Measurements from ENCODE around the gene COL6A1.

Gene COL6A1

DNA sequence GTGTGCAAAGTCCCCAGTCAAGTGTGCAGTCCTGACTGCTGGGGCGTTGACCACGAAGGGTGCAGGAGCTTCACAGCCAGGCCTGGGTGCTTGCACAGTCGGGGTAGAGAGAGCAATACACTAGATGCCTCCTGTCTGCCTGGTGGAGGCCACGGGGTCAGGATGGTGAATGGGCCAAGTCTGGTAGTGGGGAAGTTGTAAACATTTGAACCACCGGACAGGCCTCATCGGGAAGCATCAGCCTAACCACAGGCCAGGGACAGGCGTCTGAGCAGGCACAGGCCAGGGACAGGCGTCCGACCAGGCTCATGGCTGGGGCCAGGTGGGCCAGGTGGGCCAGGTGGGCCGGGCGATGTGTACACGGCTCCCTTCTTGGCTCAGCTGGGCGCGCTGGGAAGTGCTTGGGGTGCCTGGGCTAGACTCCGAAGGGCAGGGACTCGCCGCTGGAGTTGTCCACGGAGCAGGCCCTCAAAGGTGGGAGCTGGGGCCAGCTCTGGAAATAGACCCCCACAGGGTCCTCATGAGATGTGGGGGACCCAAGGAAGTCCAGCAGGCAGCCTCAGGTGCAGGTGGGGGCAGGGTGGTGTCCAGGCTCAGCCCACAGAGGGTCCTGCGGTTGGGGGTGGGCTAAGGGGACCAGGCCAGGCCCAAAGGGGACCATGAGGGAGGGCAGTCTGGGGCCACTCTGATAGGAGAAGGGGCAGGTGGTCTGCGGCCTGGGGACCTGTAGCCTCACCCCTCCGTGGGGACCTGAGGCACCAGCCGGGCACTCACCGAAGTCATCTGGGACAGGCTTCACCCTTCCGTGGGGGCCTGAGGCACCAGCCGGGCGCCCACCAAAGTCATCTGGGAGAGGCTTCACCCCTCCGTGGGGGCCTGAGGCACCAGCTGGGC lies 15.0 kb downstream of the COL6A1 start:
- DNase-seq (ENCODE audit: low spot score in 2 of 2) (no peak), ATAC-seq (ENCODE audit: low read depth) (no peak)
- Mint-ChIP-seq H3K27me3 (peaks cover 4% of the 10 kb centered on the region), H3K9me3 (peaks cover 2% of the 10 kb centered on the region), H3K4me3 (no peak overlapping the region), H3K4me1 (no peaks in the 10 kb centered on the region), H3K27ac (no peak overlapping the region), H3K36me3 (no peaks in the 10 kb centered on the region)

DNA sequence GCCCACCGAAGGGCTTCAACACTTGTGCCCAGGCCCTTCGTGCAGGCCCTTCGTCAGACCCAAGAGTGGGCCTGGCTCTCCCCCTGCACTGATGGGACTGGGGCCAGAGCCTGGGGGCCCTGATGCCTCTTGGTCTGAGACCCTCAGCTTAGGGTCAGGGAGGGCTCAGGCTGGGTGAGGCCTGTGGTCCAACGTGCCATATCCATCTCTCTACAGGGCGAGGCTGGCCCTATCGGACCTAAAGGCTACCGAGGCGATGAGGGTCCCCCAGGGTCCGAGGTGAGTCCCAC lies 15.6 kb downstream of the COL6A1 start:
- Mint-ChIP-seq H3K4me3 (no peak overlapping the region), H3K27me3 (peaks cover 4% of the 10 kb centered on the region), H3K9me3 (peaks cover 2% of the 10 kb centered on the region), H3K27ac (no peak overlapping the region), H3K36me3 (no peaks in the 10 kb centered on the region), H3K4me1 (no peaks in the 10 kb centered on the region)
- no peak for DNase-seq (ENCODE audit: low spot score in 2 of 2)
- no peak for ATAC-seq (ENCODE audit: low read depth)

DNA sequence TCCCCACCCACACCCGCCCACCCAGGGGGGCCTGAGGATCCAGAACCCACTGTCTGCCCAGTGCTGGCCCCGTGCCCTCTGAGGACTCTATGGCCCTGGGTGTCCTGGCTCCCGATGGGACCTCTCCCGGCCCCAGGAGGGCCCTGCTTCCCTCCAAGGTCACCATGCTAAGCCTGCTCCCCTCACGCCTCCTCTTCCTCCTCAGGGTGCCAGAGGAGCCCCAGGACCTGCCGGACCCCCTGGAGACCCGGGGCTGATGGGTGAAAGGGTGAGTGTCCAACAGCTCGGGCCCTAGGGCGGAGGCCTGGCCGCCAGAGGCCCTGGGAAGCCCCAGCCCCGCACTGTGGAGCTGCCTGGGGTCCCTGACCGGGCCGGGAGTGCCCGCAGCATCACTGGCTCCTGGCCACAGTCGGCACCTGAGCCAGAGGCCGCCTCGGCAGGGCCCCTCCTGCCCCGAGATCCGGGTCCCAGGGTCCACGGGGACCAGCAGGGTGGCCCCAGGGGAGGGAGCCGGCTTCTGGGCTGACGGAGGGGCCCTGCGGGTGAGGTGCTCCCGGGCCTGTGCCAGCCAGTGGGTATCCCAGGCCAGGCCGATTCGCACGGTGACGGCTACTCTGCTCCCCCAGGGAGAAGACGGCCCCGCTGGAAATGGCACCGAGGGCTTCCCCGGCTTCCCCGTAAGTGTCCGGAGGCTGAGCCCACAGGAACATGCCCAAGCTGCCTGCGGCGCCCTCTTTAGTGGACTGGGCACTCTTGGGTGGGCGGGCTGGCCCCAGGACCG lies 16.1 kb downstream of the COL6A1 start:
- no peak overlapping the region for H3K4me3 Mint-ChIP-seq
- DNase-seq (ENCODE audit: low spot score in 2 of 2) (no peak), ATAC-seq (ENCODE audit: low read depth) (no peak)
- H3K27ac Mint-ChIP-seq: no peak overlapping the region
- H3K36me3 Mint-ChIP-seq: no peaks in the 10 kb centered on the region
- peaks cover 4% of the 10 kb centered on the region for H3K27me3 Mint-ChIP-seq
- H3K9me3 Mint-ChIP-seq: peaks cover 2% of the 10 kb centered on the region
- H3K4me1 Mint-ChIP-seq: no peaks in the 10 kb centered on the region

DNA sequence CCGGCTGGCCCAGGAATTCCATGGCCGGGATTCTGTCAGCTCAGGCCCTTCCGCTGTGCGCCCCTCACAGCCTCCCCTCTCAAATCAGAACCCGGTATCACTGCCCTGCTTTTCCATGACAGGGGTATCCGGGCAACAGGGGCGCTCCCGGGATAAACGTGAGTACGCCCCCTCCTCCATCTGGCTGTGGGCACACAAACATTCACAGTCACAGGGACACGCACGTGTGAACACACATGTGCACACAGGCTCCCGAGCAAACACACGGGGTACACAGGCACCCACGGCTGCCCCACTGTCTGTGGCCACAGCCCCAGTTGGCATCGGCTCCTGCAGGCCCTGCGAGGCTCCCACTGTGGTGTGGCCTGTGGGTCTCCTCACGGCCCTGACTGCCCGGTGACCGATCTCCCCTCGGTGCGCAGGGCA lies 16.7 kb downstream of the COL6A1 start:
- Mint-ChIP-seq H3K4me1 (no peaks in the 10 kb centered on the region), H3K27me3 (peaks cover 4% of the 10 kb centered on the region), H3K9me3 (peaks cover 2% of the 10 kb centered on the region), H3K4me3 (no peak overlapping the region), H3K36me3 (no peaks in the 10 kb centered on the region), H3K27ac (no peak overlapping the region)
- DNase-seq (ENCODE audit: low spot score in 2 of 2) (no peak), ATAC-seq (ENCODE audit: low read depth) (no peak)

DNA sequence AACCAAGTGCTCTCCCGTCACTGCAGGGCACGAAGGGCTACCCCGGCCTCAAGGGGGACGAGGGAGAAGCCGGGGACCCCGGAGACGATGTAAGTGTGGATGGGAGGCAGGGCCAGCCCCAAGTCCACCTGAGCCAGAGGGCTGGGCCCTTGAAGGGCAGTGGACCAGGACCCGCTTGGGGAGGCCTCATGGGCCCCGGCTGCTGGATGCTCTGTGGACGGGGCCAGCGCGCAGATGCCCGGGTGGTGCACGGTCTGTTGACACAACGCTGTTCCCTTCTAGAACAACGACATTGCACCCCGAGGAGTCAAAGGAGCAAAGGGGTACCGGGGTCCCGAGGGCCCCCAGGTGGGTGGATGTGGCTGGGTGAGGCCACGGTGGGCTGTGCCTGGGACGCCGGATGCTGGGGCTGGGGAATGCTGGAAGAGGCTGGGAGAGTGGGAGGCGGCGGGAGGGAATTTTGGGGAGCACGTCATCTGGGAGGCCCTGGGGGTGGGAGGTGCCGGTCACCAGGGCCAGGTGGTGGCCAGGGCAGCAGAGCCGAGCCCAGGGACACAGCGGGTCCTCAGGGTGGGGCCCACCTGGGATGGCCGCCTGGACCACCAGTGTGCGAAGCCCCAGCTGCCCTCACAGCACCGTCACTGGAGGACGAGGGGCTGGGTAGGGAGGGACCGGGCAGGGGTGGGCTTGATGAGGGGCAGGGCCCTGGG lies 17.5 kb downstream of the COL6A1 start:
- Mint-ChIP-seq H3K27ac (no peak overlapping the region), H3K4me3 (no peak overlapping the region), H3K9me3 (peaks cover 2% of the 10 kb centered on the region), H3K4me1 (no peaks in the 10 kb centered on the region), H3K27me3 (peaks cover 4% of the 10 kb centered on the region), H3K36me3 (no peaks in the 10 kb centered on the region)
- no peak for ATAC-seq (ENCODE audit: low read depth)
- DNase-seq (ENCODE audit: low spot score in 2 of 2): no peak

DNA sequence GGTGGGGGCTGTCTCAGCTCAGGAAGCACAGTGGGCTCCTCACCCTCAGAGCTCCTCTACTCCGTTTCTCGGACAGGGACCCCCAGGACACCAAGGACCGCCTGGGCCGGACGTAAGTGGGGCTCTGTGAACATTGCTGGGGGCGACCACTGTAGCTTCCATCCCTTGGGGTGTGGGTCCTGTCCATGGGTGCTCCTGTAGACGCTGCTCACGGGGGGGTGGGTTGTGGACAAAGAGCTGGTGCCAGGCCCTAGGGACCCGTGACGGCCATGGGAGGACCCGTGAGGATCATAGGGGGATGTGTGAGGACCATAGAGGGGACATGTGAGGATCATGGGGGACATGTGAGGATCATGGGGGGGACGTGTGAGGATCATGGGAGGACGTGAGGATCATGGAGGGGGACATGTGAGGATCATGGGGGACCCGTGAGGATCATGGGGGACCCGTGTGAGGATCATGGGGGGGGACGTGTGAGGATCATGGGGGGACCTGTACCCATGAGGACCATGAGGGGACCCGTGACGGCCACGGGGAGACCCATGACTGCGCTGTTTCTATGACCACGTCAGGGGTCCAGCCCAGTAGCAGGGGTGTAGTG lies 18.1 kb downstream of the COL6A1 start:
- Mint-ChIP-seq H3K27me3 (peaks cover 4% of the 10 kb centered on the region), H3K4me3 (no peak overlapping the region)

DNA sequence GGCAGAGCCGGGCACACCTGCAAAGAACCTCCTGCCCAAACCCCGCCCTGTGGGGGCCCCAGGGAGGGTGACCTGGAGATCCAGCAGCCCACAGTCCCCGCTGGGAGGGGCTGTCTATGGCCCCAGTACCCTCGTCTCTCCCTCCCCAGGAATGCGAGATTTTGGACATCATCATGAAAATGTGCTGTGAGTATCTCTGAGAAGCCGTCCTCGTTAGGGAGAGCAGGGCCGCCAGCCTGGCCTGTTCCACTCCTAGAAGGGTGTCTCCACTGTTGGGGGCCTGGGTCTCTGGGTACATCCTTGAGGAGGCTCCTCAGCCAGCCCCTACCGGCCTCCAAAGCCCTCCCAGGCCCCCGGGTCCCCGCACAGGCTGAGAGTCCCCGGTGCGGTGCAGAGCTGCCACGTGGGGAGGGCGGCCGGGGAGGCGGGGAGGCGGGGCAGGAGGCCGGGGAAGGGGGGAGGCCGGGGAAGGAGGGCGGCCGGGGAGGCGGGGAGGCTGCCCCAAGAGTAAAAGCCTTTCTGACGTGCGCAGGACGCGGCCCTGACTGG lies 18.7 kb downstream of the COL6A1 start:
- peaks cover 4% of the 10 kb centered on the region for H3K27me3 Mint-ChIP-seq
- H3K36me3 Mint-ChIP-seq: no peaks in the 10 kb centered on the region
- H3K4me3 Mint-ChIP-seq: no peak overlapping the region
- H3K9me3 Mint-ChIP-seq: peaks cover 2% of the 10 kb centered on the region
- H3K27ac Mint-ChIP-seq: no peak overlapping the region
- ATAC-seq (ENCODE audit: low read depth) (no peak), DNase-seq (ENCODE audit: low spot score in 2 of 2) (no peak)
- H3K4me1 Mint-ChIP-seq: no peaks in the 10 kb centered on the region

More for the DNA sequence above, 18.1 kb downstream of the COL6A1 start:
- no peak for ATAC-seq (ENCODE audit: low read depth)
- DNase-seq (ENCODE audit: low spot score in 2 of 2): no peak
- Mint-ChIP-seq H3K27ac (no peak overlapping the region), H3K36me3 (no peaks in the 10 kb centered on the region), H3K9me3 (peaks cover 2% of the 10 kb centered on the region), H3K4me1 (no peaks in the 10 kb centered on the region)

DNA sequence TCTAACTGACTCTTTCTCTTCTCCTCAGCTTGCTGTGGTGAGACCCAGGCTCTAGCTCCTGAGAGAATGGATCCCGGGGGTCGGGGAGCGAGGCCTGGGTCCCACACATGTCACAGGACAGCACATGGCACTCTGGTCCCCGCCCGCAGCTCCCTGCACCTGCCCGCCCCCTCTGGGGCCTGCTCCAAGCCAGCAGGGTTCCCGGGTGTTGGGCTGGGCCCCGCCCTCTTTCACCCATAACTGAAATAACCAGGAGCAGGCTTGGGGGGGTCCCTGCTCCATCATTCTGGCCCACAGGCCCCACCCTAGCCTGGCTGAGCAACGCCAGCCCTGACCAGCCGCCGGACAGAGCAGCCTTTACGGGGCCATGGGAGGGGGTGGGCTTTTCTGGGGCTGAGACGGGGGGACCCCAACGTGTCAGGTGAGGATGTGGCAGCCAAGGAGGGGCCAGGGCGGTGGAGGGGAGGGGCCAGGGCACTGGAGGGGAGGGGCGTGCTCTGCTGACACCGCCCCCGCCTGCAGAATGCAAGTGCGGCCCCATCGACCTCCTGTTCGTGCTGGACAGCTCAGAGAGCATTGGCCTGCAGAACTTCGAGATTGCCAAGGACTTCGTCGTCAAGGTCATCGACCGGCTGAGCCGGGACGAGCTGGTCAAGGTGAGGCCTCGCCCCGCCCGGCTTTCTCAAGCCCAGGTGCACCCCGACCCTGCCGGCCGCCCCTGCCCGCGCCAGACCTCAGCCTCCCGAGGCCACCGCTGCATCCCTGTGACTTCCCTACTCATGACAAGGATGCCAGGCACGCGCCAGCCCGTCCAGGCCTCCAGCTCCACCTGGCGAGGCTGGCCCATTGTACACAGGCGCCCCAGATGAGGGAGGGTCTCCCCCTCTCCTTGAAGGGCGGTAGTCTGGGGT lies 19.4 kb downstream of the COL6A1 start:
- H3K27ac Mint-ChIP-seq: no peak overlapping the region
- peak in 1 of 2 donors; percentile 8 for DNase-seq (ENCODE audit: low spot score in 2 of 2)
- H3K36me3 Mint-ChIP-seq: no peaks in the 10 kb centered on the region
- peaks cover 4% of the 10 kb centered on the region for H3K27me3 Mint-ChIP-seq
- H3K9me3 Mint-ChIP-seq: peaks cover 2% of the 10 kb centered on the region
- H3K4me3 Mint-ChIP-seq: no peak overlapping the region
- no peak for ATAC-seq (ENCODE audit: low read depth)
- no peaks in the 10 kb centered on the region for H3K4me1 Mint-ChIP-seq

DNA sequence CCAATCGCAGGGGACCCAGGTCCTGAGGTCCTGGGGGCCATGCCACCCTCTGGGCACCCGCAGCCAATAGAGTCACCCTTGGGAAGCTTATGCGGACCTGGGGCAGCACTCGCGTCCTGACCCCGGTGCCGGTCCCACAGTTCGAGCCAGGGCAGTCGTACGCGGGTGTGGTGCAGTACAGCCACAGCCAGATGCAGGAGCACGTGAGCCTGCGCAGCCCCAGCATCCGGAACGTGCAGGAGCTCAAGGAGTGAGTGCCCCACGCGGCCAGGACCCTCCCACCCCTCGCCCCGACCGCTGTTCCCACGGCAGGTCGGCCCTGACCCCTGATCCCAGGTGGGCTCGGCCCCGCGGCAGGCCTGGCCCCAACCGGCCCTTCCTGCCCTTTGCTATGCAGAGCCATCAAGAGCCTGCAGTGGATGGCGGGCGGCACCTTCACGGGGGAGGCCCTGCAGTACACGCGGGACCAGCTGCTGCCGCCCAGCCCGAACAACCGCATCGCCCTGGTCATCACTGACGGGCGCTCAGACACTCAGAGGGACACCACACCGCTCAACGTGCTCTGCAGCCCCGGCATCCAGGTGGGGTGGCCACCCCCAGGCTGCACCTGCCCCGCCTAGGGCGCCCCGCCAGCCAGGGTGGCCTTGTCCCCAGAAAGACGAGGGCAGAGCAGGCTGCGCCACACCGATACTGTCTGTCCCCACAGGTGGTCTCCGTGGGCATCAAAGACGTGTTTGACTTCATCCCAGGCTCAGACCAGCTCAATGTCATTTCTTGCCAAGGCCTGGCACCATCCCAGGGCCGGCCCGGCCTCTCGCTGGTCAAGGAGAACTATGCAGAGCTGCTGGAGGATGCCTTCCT lies 20.5 kb downstream of the COL6A1 start:
- Mint-ChIP-seq H3K27ac (no peak overlapping the region), H3K4me1 (no peaks in the 10 kb centered on the region), H3K4me3 (no peak overlapping the region), H3K27me3 (peaks cover 4% of the 10 kb centered on the region), H3K36me3 (no peaks in the 10 kb centered on the region), H3K9me3 (peaks cover 2% of the 10 kb centered on the region)
- peak in 1 of 2 donors; percentile 8 for DNase-seq (ENCODE audit: low spot score in 2 of 2)
- ATAC-seq (ENCODE audit: low read depth): no peak

DNA sequence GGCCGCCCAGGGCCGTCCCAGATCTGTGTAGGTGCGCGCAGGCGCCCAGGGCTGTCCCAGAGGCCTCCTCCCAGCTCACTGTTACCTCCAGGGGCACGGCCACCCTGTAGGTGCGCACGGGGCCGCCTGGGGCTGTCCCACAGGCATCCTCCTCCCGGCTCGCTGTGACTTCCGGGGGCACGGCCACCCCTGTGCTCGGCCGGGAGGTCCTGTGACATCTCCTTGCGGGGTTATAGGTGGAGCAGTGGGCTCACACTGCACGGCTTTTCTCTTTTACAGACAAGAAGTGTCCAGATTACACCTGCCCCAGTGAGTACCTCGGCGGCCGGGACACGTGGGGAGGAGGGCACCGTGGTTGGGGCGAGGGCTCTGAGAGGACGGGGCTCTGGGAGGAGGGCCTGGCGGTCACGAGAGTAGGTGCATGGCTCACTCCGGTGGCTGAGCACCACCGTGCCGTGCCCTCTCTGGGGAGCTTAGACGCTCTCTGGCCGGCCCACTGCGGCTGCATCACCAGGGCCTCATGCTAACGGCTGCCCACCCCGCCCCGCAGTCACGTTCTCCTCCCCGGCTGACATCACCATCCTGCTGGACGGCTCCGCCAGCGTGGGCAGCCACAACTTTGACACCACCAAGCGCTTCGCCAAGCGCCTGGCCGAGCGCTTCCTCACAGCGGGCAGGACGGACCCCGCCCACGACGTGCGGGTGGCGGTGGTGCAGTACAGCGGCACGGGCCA lies 21.4 kb downstream of the COL6A1 start:
- Mint-ChIP-seq H3K27me3 (peaks cover 4% of the 10 kb centered on the region), H3K27ac (no peak overlapping the region), H3K36me3 (no peaks in the 10 kb centered on the region), H3K9me3 (peaks cover 2% of the 10 kb centered on the region), H3K4me1 (no peaks in the 10 kb centered on the region), H3K4me3 (no peak overlapping the region)
- DNase-seq (ENCODE audit: low spot score in 2 of 2): peak in 1 of 2 donors; percentile 6
- ATAC-seq (ENCODE audit: low read depth): no peak

DNA sequence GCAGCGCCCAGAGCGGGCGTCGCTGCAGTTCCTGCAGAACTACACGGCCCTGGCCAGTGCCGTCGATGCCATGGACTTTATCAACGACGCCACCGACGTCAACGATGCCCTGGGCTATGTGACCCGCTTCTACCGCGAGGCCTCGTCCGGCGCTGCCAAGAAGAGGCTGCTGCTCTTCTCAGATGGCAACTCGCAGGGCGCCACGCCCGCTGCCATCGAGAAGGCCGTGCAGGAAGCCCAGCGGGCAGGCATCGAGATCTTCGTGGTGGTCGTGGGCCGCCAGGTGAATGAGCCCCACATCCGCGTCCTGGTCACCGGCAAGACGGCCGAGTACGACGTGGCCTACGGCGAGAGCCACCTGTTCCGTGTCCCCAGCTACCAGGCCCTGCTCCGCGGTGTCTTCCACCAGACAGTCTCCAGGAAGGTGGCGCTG lies 22.0 kb downstream of the COL6A1 start:
- H3K9me3 Mint-ChIP-seq: peaks cover 6% of the 10 kb centered on the region
- peak in 1 of 2 donors; percentile 9 for DNase-seq (ENCODE audit: low spot score in 2 of 2)
- no peak overlapping the region for H3K27ac Mint-ChIP-seq

More for the DNA sequence above, 22.0 kb downstream of the COL6A1 start:
- Mint-ChIP-seq H3K4me3 (no peak overlapping the region), H3K27me3 (peaks cover 2% of the 10 kb centered on the region), H3K36me3 (peaks cover 2% of the 10 kb centered on the region), H3K4me1 (no peaks in the 10 kb centered on the region)
- ATAC-seq (ENCODE audit: low read depth): no peak

Data from memory B cell (primary cell).